WTC11 (cell line): ENCODE data around the gene UNCX. TPM values are rescaled to one million over a fixed set of nuclear protein-coding genes. Genes with fewer than 3 reads are reported as not detected.
A peak's percentile ranks its signal among the peaks of the same experiment; 100 is the strongest.

ENCODE experiments used
- ATAC-seq: fragments of 200-7000 bp; cut with Tn5 transposase; 2 replicates; pipeline ENCODE4 v1.10.0; 2021; ENCODE audit warnings: mild to moderate bottlenecking, moderate library complexity
- CTCF ChIA-PET: fragments of 300-600 bp; sonication (Branson Sonifier 250); formaldehyde crosslinking; loops from one replicate; lab custom pipeline; 2021; ENCODE audit warnings: antibody characterized with exemption; lab: Charles Lee
- POLR2A ChIA-PET: fragments of 350-600 bp; sonication (Branson Sonifier 250); formaldehyde crosslinking; loops from one replicate; lab custom pipeline; 2021; ENCODE audit warnings: antibody characterized with exemption; lab: Charles Lee
- DNase-seq: peaks from one replicate; pipeline ENCODE4 v3.0.0; 2021; ENCODE audit warnings: low spot score
- H3K27ac Mint-ChIP-seq: 2 replicates; pipeline ENCODE4 v1.8.0; 2021; ENCODE audit warnings: mixed read lengths
- H3K27me3 Mint-ChIP-seq: 2 replicates; pipeline ENCODE4 v1.8.0; 2021; ENCODE audit warnings: low read depth, mild to moderate bottlenecking, moderate library complexity, mixed read lengths
- H3K36me3 Mint-ChIP-seq: 2 replicates; pipeline ENCODE4 v1.8.0; 2021; ENCODE audit warnings: mixed read lengths
- H3K4me1 Mint-ChIP-seq: 2 replicates; pipeline ENCODE4 v1.8.0; 2022; ENCODE audit warnings: mixed read lengths
- H3K4me3 Mint-ChIP-seq: 2 replicates; pipeline ENCODE4 v1.8.0; 2021; ENCODE audit warnings: mild to moderate bottlenecking, moderate library complexity, mixed read lengths
- H3K9me3 Mint-ChIP-seq: 2 replicates; pipeline ENCODE4 v1.8.0; 2021; ENCODE audit warnings: mixed read lengths
- AFF4 ChIP-seq: sonication (generic); formaldehyde crosslinking; IDR thresholded peaks from 2 replicates; pipeline ENCODE4 v1.8.1; 2023; ENCODE audit warnings: mild to moderate bottlenecking, missing genetic modification reagents, borderline replicate concordance
- ATF2 ChIP-seq: sonication (generic); formaldehyde crosslinking; IDR thresholded peaks from 2 replicates; pipeline ENCODE4 v1.8.1; 2022; ENCODE audit warnings: low read depth, missing genetic modification reagents, borderline replicate concordance
- CTCF ChIP-seq: fragments of 200-600 bp; IDR thresholded peaks from 2 replicates; pipeline ENCODE4 v1.8.0; 2022; ENCODE audit warnings: antibody characterized with exemption
- E2F4 ChIP-seq: sonication (generic); formaldehyde crosslinking; IDR thresholded peaks from 2 replicates; pipeline ENCODE4 v1.8.1; 2022; ENCODE audit warnings: low read depth, mild to moderate bottlenecking, moderate library complexity, missing genetic modification reagents, borderline replicate concordance
- KAT7 ChIP-seq: sonication (generic); formaldehyde crosslinking; IDR thresholded peaks from 2 replicates; pipeline ENCODE4 v1.8.1; 2023; ENCODE audit warnings: missing genetic modification reagents, mild to moderate bottlenecking, borderline replicate concordance
- MYBL2 ChIP-seq: sonication (generic); formaldehyde crosslinking; IDR thresholded peaks from 2 replicates; pipeline ENCODE4 v1.8.1; 2023; ENCODE audit warnings: mild to moderate bottlenecking, moderate library complexity, missing genetic modification reagents
- NR2C2 ChIP-seq: sonication (generic); formaldehyde crosslinking; IDR thresholded peaks from 2 replicates; pipeline ENCODE4 v1.8.0; 2022; ENCODE audit warnings: mild to moderate bottlenecking, missing genetic modification reagents
- PRRX2 ChIP-seq: fragments of 250-450 bp; sonication (Bioruptor Pico); IDR thresholded peaks from 2 replicates; pipeline ENCODE4 v1.8.0; 2021; ENCODE audit warnings: mild to moderate bottlenecking
- RORB ChIP-seq: fragments of 250-450 bp; sonication (Bioruptor Pico); IDR thresholded peaks from 2 replicates; pipeline ENCODE4 v1.9.0; 2021; ENCODE audit warnings: mild to moderate bottlenecking
- SOX15 ChIP-seq: fragments of 250-450 bp; sonication (Bioruptor Pico); IDR thresholded peaks from 2 replicates; pipeline ENCODE4 v1.9.0; 2021; ENCODE audit warnings: mild to moderate bottlenecking
- STAT6 ChIP-seq: sonication (generic); formaldehyde crosslinking; conservative IDR thresholded peaks from 2 replicates; pipeline ENCODE4 v1.8.1; 2023; ENCODE audit warnings: mild to moderate bottlenecking, low read depth, missing genetic modification reagents, moderate library complexity
- TCF7 ChIP-seq: sonication (generic); formaldehyde crosslinking; IDR thresholded peaks from 2 replicates; pipeline ENCODE4 v1.8.0; 2022; ENCODE audit warnings: mild to moderate bottlenecking, low read depth, missing genetic modification reagents, moderate library complexity
- TEAD4 ChIP-seq: sonication (generic); formaldehyde crosslinking; IDR thresholded peaks from 2 replicates; pipeline ENCODE4 v1.8.0; 2022; ENCODE audit warnings: mild to moderate bottlenecking, missing genetic modification reagents
- ZBTB43 ChIP-seq: sonication (generic); formaldehyde crosslinking; IDR thresholded peaks from 2 replicates; pipeline ENCODE4 v1.8.1; 2023; ENCODE audit warnings: mild to moderate bottlenecking, missing genetic modification reagents
- total RNA-seq: library from RNA; stranded (reverse); gene quantifications from 3 replicates; pipeline ENCODE4 v1.2.3, GENCODE V29; 2021

The UNCX gene
- total RNA-seq, 1 experiment from 2014 or later, result not detected

GRCh38 chr7:1227071-1227804 is 5.4 kb upstream of the UNCX start:
- peak overlapping the region; percentile 45; the same call in 1 of the 2 replicates for H3K4me3 Mint-ChIP-seq
- H3K9me3 Mint-ChIP-seq, result no peaks in the 10 kb centered on the region
- H3K27ac Mint-ChIP-seq, result no peak overlapping the region
- peaks cover 47% of the 10 kb centered on the region for H3K4me1 Mint-ChIP-seq
- H3K36me3 Mint-ChIP-seq, result no peaks in the 10 kb centered on the region
- H3K27me3 Mint-ChIP-seq, result peaks cover 95% of the 10 kb centered on the region
- DNase-seq (peak; percentile 59), ATAC-seq (no peak)
- ChIA-PET POLR2A (interaction anchor here (0.9 to 1.5 kb wide), 3 partner anchors 12 to 18 kb away, joined by 3 to 4 read pairs (median 4); no protein-coding TSS in a partner anchor), CTCF (interaction anchor here (0.6 to 3.2 kb wide), 16 partner anchors 8 to 205 kb away, joined by 3 to 13 read pairs (median 6); no protein-coding TSS in a partner anchor)
- TF ChIP-seq TEAD4 (CRISPR knock-in tag) (no peak), NR2C2 (CRISPR knock-in tag) (no peak), CTCF (no peak), RORB (CRISPR knock-in tag) (no peak), AFF4 (CRISPR knock-in tag) (no peak), KAT7 (CRISPR knock-in tag) (no peak), TCF7 (CRISPR knock-in tag) (no peak), SOX15 (CRISPR knock-in tag) (no peak), ATF2 (CRISPR knock-in tag) (no peak), PRRX2 (CRISPR knock-in tag) (no peak), STAT6 (CRISPR knock-in tag) (no peak), ZBTB43 (CRISPR knock-in tag) (no peak), E2F4 (CRISPR knock-in tag) (no peak), MYBL2 (CRISPR knock-in tag) (no peak)
